Esophagus muscularis mucosa (tissue), 3 donors: ENCODE measurements around the gene POC1A.

Source experiments
- CTCF ChIP-seq, 3 experiments: fragments of 200-600 bp in 2 of 3; fragments of 450-650 bp in 1 of 3; sonication (generic) in 2 of 3; IDR thresholded peaks; one replicate each; pipeline ENCODE4 v1.5.1; 2017 to 2019; ENCODE audit warnings: antibody characterized with exemption in 3 of 3, mild to moderate bottlenecking in 2 of 3, moderate library complexity in 1 of 3
- POLR2A ChIP-seq: fragments of 450-650 bp; IDR thresholded peaks from one replicate; pipeline ENCODE4 v1.6.1; 2017; ENCODE audit warnings: antibody characterized with exemption, moderate library complexity, mild to moderate bottlenecking, low read depth
- POLR2AphosphoS5 ChIP-seq, 2 donors: sonication (generic); formaldehyde crosslinking; IDR thresholded peaks; one replicate each; pipeline ENCODE4 v1.6.1; 2017; ENCODE audit warnings: antibody characterized with exemption in 2 of 2

- TF ChIP-seq CTCF (IDR thresholded peaks at IDR 0.05) (no peak), POLR2A (no peak), POLR2AphosphoS5 (IDR thresholded peaks at IDR 0.05) (no peak)
Observed at GRCh38 chr3:52175416-52176179, 21.4 kb upstream of the POC1A start.
